HEK293T (cell line): ENCODE measurements around the gene ASPG.

Experiments used
- BHLHE40 ChIP-seq: fragments of 450-650 bp; IDR thresholded peaks from 2 replicates; pipeline ENCODE4 v1.6.1; 2016; ENCODE audit warnings: mild to moderate bottlenecking, moderate library complexity, borderline replicate concordance
- FOXK2 ChIP-seq: fragments of 450-650 bp; IDR thresholded peaks from 2 replicates; pipeline ENCODE4 v1.6.1; 2016; ENCODE audit warnings: mild to moderate bottlenecking
- FOXM1 ChIP-seq: fragments of 450-650 bp; IDR thresholded peaks from 2 replicates; pipeline ENCODE4 v1.6.1; 2017; ENCODE audit warnings: mild to moderate bottlenecking, borderline replicate concordance
- HDGF ChIP-seq: fragments of 450-650 bp; IDR thresholded peaks from 2 replicates; pipeline ENCODE4 v1.6.1; 2017; ENCODE audit warnings: antibody characterized with exemption, borderline replicate concordance
- LEF1 ChIP-seq: fragments of 450-650 bp; IDR thresholded peaks from 2 replicates; pipeline ENCODE4 v1.6.1; 2017; ENCODE audit warnings: mild to moderate bottlenecking, borderline replicate concordance
- NFRKB ChIP-seq: fragments of 450-650 bp; IDR thresholded peaks from 2 replicates; pipeline ENCODE4 v1.6.1; 2016; ENCODE audit warnings: mild to moderate bottlenecking, moderate library complexity
- PKNOX1 ChIP-seq: fragments of 450-650 bp; IDR thresholded peaks from 2 replicates; pipeline ENCODE4 v1.6.1; 2016
- SP1 ChIP-seq: fragments of 450-650 bp; IDR thresholded peaks from 2 replicates; pipeline ENCODE4 v1.6.1; 2017
- SUZ12 ChIP-seq: fragments of 450-650 bp; IDR thresholded peaks from 2 replicates; pipeline ENCODE4 v1.6.1; 2016; ENCODE audit warnings: mild to moderate bottlenecking
- TARDBP ChIP-seq: fragments of 450-650 bp; IDR thresholded peaks from 2 replicates; pipeline ENCODE4 v1.6.1; 2016
- ZNF384 ChIP-seq: fragments of 450-650 bp; IDR thresholded peaks from 2 replicates; pipeline ENCODE4 v1.6.1; 2016

GRCh38 chr14:104112609-104113571, 27.4 kb downstream of the ASPG start:
- TF ChIP-seq SP1 (no peak), LEF1 (no peak), TARDBP (no peak), FOXM1 (no peak), ZNF384 (no peak), HDGF (no peak), NFRKB (no peak), BHLHE40 (no peak), FOXK2 (no peak), PKNOX1 (no peak), SUZ12 (no peak)
